ENCODE measurements around the gene DGAT2.

The DGAT2 gene

DNA sequence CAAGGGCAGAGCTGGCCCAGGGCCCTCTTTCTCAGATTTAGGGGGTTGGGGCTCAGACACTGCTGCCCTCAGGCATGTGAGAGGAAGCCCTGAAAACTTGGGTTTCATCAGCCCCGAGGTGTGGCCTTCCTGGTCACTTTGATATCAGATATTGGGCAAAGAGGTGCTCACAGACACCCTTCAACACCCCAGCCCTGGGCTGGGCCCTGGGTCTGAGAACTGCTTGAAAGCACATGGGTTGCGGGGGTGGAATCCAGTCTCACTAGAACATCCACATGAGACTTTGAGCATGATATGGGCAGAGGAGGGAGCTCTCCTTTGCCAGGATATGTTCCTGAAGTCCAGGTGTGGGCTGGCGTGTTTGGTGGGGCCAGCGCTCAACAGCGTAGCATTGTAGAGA, 10.4 kb downstream of the DGAT2 start:
- DNase-seq (ENCODE audit: low read depth, low spot score), result no peak

DNA sequence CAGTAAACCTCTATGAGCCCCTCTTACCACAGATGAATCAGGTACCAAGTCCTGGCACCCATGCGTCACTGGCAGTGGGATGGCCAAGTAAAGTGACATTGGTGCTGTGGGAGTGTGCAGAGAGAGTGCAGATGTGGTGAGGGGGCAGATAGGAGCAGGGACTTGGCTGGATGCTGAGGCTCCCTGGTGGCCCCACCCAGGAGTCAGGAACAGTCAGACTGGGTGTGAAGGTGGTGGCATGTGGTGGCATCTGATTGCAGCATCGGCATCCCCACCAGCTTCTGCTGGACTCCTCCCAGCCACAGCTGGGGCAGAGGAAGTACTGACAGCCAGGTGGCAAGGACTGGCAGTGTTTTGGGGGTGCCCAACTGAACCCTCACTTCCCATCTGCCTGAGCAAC, 11.4 kb downstream of the DGAT2 start:
- no peak for DNase-seq (ENCODE audit: low read depth, low spot score)

DNA sequence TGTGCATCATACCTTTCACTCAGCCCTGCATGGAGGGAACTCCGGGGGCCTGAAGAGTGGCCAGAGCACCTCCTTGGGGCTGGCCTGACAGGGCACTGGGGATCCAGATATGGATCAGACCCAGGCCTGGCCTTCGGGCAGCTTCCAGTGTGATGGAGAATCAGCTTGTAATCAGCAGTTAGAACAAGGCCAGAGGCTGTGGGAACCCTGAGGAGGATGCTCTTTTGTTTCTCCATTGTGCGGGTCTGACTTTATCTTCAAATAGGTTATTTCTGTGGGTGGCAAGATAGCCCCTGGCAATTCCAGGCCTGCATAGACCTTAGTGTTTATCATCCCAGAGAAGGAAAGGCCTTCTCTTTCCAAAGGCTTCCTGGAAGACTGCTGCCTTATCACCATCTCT, 12.3 kb downstream of the DGAT2 start:
- DNase-seq (ENCODE audit: low read depth, low spot score), result no peak

DNA sequence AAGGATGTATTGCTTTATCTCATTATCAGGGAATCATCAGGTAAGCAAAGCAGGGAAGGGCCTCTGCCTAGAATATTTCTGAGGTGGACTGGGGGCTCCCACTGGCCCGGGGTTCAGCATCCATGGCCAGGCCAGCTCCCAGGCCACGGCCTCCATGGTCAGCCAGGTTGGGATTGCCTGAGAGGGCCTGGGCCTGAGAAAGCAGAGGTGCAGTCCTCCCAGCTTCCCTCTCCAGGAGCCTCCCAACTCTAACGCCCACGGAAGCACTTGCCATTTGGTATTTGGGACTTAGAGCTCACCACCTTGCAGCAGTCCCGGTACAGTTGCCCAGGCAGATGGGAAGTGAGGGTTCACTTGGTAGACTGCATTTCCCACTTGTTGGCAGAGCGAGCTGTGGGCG, 12.7 kb downstream of the DGAT2 start:
- DNase-seq (ENCODE audit: low read depth, low spot score), result no peak

DNA sequence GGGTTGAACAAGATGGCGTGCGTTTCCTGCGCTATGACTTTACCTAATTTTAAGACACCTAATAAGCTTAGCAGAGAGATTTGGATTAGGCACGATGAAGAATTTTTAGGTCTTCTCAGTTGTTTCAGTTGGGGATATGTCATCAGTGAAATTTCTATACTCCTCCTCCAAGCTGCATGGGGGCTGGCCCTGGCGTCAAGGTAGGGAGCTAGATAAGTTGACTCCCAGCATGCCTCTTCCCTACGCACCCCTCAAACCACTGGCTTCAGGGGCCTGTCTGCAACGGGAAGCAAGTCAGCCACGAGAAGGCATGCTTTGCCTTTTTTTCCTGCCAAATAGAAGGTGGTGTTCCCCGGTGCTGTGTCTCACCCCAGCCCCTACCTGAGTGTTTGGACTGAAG, 13.3 kb downstream of the DGAT2 start:
- no peak for DNase-seq (ENCODE audit: low read depth, low spot score)

DNA sequence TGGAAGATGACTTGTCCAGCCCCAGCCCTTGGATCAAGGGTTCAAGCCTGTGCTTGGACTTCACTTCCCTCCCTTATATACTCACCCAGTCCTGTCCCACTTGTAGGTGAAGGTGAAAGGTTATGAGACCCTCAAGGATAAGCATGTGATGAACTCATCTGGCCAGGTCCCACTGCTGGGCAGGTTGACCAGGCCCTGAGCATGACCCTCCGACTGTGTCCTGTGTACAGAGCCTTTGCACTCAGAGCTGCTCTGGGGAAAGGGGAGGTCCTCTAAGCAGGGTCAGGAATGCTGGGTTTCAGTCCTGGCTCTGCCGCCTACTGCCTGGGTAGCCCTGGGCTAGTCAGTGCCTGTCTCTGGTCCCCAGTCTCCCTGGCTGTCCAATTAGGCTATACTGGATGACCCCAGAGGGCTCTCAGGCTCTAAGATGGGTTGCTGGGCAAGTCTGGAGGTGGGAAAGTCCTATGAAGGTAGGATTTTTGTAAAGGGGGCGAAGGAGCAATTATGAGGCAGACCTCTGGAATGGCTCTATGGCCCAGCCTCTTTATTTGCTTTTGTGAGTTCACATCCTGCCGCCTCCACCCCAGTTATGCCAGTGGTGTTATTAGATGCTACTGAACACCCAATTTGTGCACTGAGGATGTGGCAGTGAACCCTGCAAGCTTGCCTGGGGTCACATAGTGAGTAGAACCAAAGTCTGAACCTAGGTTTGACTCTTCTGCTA, 14.1 kb downstream of the DGAT2 start:
- no peak for DNase-seq (ENCODE audit: low read depth, low spot score)

DNA sequence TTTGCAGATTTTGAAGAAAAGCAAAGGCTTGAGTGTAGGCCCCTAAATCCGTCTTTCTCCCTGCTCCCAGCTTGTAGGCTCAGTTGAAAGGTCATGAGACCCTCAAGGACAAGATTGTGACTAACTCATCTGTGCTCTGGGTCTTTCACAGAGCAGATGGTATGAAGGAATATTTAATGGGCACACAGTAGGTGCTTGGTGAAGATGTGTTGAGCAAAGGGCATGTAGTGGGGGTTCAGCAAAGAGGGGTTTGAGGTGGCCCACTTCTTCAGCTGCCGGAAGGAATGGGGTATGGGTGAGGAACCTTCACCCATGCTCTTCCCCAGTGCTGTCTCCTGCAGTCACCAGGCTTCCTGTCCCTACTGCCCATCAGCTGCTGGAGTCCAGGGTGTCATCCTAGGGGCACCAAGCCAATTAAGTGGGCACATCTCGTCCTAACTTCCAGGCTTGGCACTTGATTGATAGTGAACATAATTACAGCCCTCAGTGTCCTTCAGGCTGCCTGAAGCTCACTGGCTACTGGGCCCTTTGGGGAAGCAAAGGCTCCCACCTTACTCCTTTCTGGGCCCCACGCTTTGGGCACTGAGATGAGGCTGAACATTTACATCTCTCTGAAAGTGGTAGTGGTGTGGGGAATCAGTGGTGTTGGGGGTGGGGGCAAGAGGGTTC, 15.0 kb downstream of the DGAT2 start:
- no peak for DNase-seq (ENCODE audit: low read depth, low spot score)

DNA sequence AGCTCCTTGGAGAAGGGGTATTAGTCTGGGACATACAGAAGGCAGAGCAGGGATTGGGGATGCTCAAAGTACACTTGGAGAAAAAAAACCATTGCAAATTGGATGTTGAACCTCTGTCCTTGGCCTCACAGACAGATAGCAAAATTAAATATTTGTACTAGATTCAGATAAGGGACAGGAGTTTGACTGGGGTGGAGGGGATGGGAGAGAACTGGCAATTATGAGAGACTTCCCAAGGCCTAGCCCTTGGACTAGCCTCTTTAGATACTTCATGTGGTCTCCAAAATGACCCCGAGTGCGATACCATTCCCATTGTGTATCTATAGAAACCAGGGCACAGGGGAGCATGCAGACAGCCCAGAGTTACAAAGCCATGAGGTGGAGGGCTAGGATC, 15.5 kb downstream of the DGAT2 start:
- no peak for DNase-seq (ENCODE audit: low read depth, low spot score)

DNA sequence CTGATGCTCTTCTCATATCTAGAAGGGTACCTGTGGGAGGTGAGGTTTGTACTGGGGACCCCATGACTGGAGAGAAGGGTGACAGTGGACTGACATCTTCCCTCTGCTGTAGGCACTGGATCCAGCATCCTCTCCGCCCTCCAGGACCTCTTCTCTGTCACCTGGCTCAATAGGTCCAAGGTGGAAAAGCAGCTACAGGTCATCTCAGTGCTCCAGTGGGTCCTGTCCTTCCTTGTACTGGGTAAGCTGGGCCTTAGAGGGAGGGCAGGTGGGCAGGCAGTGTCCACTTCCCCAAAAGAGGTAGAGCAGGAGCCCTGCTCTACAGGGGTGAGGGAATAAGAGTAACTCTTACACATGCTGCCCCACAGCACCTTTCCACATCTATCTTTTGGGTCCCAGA, 15.9 kb downstream of the DGAT2 start:
- no peak for DNase-seq (ENCODE audit: low read depth, low spot score)

DNA sequence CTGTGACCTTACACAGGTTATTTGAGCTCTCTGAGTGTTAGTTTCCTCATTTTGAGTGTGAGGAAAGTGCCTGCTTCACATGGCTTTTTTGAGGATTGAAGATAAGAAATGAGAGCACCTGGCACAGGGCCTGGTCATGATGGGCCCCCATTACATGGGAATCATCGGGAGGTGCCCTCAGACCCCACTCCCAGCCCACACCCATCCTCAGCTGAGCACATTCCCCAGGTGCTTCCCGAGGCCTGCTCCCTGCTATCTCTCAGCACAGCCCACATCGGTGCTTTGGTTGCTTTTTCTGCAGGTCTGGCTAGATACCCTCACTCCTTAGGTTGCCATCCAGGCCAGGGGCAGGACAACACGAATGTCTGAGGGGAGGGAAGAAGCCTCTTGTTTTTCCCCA, 16.6 kb downstream of the DGAT2 start:
- no peak for DNase-seq (ENCODE audit: low read depth, low spot score)

DNA sequence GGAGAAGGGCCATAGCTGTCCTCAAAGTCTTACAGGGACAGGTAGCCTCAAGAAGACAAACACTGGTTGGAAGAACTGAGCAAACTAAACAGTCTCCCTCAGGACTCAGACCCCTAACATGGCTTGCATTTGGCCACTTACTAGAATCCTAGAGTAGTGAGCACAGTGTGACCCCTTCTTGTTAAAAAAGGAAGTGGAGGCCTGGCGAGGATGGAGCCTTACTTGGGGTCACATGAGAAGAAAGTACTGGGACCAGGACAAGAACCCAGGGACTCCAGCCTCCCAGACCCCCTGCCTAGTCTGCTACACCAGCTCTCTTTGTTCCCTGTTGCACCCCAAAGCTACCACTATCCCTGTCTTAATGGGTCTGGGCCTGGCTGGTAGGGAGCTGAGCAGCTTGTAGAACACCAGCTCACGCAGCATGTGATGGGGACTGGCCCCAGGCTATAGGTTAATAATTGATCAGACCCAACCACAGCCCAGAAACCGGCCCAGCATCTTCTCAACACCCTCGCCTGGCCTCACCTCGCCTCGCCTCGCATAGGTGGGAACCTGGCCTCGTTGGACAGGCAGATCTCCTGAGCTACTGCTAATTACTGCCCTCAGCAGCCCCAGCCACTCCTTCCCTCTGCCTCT, 17.6 kb downstream of the DGAT2 start:
- DNase-seq (ENCODE audit: low read depth, low spot score), result no peak

DNA sequence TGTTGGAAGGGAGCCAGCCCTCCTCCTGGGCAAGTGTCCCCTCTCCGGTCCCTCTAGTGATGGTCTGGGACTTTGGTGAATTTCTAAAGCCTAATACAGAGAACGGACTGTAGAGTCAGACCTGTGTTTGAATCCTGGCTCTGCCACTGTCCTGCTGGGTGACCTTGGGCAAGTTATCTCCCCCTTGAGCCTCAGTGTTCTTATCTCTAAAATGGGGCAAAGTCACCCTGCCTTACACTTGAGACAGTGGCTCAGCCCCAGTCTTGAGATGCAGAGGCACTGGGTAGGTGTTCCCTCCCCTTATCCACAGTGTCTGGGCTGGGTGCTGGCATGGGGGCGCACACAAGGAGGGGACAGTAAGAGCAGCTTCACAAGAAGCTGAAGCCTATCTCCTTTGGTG, 20.9 kb downstream of the DGAT2 start:
- DNase-seq (ENCODE audit: low read depth, low spot score), result no peak

DNA sequence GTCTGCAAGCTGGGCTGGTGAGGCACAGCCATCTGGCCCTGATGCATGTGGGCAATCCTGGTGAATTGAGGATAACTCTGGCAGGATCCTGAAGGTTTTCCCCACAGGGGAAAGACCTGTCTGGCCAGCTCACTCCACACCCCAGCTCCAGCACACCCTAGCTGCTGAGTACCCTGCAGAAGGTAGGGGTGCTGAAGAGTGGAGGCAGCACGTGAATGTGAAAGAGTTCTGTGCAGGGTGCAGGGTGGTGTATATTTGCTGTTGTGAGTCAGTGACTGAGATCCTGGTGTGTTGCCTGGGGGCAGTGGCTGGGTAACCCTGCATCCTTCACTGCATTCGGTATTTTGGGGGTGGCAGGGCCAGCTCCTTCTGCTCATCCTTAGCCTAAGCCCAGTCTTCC, 22.4 kb downstream of the DGAT2 start:
- DNase-seq (ENCODE audit: low read depth, low spot score), result no peak

DNA sequence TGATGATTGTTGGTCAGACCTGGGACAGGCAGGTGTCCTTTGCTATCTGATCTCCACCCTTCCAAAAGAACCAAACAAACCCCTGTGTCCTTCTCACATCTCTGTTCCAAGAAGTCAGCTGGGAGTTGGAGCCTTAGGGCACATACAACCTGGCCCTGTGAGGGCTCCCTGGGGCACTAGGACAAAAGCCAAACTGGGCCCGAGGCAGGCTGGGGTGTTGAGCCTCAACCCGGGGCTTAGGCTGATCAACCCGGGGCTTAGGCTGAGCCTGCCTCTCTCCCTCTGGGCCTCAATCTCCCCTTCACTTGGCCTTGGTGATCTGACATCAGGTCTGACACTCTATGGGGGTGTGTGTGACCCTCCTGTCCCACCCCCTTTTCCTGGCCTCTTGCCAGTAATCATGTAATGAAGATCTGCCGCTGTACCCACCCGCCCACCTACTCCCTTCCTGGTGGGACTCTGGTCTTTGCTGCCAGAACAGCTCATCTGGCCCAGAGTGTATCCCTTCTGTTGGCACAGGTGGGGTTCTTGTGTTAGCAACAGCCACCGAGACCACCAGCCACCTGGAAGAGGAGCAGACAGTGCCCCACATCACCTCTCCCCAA, 23.7 kb downstream of the DGAT2 start:
- no peak for DNase-seq (ENCODE audit: low read depth, low spot score)

DNA sequence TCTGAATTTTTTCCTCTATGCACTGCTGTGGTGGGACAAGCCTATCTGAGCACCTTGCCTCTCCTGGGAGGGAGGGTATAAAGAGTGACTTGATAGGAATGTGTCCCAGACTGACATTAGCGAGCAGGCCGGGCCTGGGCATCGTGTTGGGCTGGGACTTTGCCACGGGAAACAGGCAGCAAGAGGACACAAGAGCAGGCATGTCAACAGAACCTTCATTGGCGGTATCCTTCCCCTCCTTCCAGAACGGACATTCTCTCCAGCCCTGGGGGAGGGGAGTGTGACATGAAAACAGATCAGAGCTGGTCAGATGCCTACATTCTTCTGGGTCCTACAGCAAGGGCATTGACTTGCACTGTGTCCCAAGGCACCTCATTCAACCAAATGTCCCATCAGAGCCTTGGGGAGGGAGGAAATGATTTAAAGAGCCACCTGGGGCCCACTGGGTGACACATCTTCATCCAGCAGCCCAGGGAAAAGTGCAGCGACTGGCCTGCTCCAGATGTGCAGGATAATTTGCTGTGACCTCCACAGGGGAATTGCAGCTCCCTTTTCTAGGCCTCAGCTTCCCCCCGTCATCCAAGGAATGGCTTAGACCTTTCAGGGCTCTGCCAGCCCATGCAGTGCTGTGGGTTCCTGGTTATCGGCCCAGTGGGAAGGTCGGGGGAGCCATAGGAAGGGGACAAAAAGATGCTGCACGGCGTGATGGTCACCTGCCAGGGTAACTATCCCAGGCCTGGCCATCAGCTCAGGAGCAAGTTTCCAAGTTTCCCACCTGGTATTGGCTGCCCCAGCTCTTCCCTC, 24.6 kb downstream of the DGAT2 start:
- DNase-seq (ENCODE audit: low read depth, low spot score), result no peak

DNA sequence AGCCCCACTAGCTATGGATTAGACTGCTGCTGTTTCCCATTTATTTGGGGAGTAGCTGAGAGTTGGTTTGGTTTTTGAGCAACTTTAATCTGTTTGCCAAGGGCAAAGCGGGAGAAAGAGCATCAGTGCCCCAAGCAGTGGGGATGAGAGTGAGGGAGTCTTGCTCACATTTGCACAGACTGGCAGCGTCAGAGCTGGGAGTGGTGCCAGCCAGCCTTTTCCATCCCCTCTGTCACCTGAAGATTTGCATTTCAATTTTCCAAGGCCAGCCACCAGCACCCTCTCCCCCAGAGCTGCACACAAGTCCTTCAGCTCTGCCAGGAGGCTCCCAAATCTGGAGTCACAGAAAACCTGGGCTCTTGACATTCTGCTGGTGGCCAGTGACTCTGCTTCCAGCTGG, 25.4 kb downstream of the DGAT2 start:
- no peak for DNase-seq (ENCODE audit: low read depth, low spot score)

DNA sequence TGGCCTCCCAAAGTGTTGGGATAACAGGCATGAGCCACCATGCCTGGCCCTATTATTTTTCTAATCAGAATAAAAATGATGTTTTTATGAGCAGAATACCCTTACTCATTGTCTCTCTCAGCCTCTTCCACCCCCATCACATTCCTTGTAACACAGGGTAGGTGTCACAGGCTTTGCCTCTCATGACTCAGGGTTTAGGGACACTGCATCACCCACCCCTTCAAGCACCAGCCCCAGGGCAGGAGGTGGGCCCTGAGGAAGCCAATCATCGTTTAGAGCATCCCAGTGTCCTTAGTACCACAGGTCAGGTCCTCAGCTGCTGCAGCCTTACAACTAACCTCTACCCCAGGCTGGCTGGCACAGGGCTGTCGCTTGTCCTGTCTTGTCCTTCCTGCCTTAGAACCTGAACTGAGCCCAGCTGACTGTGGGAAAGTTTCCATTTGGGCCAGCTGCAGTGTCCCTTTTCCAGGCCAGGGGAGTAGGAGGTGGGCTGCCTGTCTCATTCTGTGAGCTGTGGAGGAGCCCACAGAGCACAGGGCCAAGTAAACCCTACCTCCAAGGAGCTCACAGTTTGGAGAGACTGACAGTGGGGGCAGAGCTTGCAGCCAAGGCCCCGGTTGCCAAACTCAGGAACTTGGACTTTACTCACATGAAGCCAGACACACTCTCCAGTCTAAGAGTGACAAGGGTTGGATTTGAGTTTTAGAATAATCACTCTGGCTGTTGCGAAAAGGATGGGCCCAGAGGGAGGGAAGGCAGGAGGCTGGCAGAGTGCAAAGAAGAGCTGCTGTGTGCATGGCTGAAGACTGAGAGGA, 26.9 kb downstream of the DGAT2 start:
- DNase-seq (ENCODE audit: low read depth, low spot score), result no peak

DNA sequence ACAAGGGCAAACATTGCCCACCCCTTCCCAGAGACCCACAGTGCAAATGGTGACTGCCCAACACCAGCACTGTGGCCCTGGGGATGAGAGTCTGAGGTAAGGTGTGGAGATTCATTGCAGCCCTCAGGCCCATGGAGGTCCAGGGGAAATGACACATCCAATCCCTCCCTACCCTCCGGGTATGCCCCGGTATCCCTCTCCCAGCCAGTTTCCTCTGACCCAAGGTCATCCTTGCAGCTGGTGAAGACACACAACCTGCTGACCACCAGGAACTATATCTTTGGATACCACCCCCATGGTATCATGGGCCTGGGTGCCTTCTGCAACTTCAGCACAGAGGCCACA, 27.5 kb downstream of the DGAT2 start:
- no peak for DNase-seq (ENCODE audit: low read depth, low spot score)

DNA sequence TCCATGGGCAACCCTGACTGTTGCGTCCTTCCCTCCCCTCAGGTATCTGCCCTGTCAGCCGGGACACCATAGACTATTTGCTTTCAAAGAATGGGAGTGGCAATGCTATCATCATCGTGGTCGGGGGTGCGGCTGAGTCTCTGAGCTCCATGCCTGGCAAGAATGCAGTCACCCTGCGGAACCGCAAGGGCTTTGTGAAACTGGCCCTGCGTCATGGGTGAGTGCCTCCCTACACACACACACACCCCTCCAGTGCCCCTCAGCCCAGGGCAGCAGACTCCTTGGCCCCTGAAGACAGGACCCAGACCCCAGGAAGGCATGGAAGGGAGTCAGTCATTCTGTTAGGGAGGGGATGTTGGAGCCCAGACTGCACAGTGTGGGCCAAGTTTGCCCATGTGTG, 28.5 kb downstream of the DGAT2 start:
- DNase-seq (ENCODE audit: low read depth, low spot score), result no peak

DNA sequence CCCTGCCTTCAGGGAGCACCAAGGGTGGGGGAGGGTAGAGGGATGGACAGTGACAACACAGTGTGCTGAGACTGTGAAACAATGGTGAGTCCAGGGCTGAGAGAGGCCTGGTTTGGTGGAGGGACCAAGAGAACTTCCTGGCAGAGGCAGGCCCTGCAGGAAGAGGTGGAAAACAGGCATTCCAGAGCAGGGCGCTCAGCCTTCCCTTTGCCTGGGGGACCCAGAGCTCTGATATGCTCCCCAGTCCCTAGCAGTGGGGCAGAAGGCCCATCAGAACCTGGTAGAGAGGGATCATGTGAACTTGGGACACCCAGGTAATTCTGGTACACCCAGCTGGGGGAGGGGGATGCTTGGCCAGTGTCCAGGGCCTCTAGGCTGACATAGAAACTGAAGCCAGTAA, 29.2 kb downstream of the DGAT2 start:
- DNase-seq (ENCODE audit: low read depth, low spot score), result no peak

DNA sequence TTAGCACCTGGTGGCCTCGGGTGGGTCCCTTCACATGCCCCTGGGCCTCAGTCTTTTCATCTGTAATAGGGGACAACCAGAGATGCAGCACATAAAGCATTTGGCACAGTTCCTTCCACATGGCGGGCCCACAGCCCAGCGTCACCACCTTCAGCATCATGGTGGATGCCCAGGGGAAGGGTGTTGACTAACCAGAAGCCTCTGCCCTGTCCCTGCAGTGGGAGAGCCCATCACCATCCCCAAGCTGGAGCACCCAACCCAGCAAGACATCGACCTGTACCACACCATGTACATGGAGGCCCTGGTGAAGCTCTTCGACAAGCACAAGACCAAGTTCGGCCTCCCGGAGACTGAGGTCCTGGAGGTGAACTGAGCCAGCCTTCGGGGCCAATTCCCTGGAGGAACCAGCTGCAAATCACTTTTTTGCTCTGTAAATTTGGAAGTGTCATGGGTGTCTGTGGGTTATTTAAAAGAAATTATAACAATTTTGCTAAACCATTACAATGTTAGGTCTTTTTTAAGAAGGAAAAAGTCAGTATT, 31.6 kb downstream of the DGAT2 start:
- no peak for DNase-seq (ENCODE audit: low read depth, low spot score)
